H9 (cell line): Measurements from ENCODE around the gene UGT1A8. TPM values are rescaled to one million over a fixed set of nuclear protein-coding genes. Genes with fewer than 3 reads are reported as not detected.

Experiments
- DNase-seq: peaks from one replicate; pipeline ENCODE4 v3.0.0-alpha.2; 2017
- H2AFZ ChIP-seq: one replicate; pipeline ENCODE4 v1.6.1; 2013; ENCODE audit warnings: mild to moderate bottlenecking, low read length, control low read depth, moderate library complexity
- H2AK5ac ChIP-seq: 2 replicates; pipeline ENCODE4 v1.6.1; 2013; ENCODE audit warnings: low read length, control low read depth, mixed read lengths; ENCODE audit not compliant: insufficient read length
- H2BK120ac ChIP-seq: one replicate; pipeline ENCODE4 v1.6.1; 2013; ENCODE audit warnings: low read depth, mild to moderate bottlenecking, low read length, control low read depth, inconsistent platforms; ENCODE audit not compliant: poor library complexity, severe bottlenecking
- H2BK12ac ChIP-seq: 2 replicates; pipeline ENCODE4 v1.6.1; 2013; ENCODE audit warnings: low read length, control low read depth, mixed read lengths, low read depth; ENCODE audit not compliant: insufficient read length
- H2BK15ac ChIP-seq: 2 replicates; pipeline ENCODE4 v1.6.1; 2013; ENCODE audit warnings: low read depth, low read length, control low read depth
- H2BK20ac ChIP-seq: one replicate; pipeline ENCODE4 v1.6.1; 2013; ENCODE audit warnings: low read depth, mild to moderate bottlenecking, low read length, control low read depth, inconsistent platforms; ENCODE audit not compliant: poor library complexity, severe bottlenecking
- H2BK5ac ChIP-seq: 2 replicates; pipeline ENCODE4 v1.6.1; 2013; ENCODE audit warnings: low read length, control low read depth, mixed read lengths; ENCODE audit not compliant: insufficient read length
- H3K14ac ChIP-seq: 2 replicates; pipeline ENCODE4 v1.6.1; 2013; ENCODE audit warnings: low read length, control low read depth; ENCODE audit not compliant: insufficient read depth
- H3K18ac ChIP-seq: 2 replicates; pipeline ENCODE4 v1.6.1; 2013; ENCODE audit warnings: low read depth, mild to moderate bottlenecking, mixed read lengths, low read length, control low read depth; ENCODE audit not compliant: insufficient read length
- H3K23ac ChIP-seq: 2 replicates; pipeline ENCODE4 v1.6.1; 2013; ENCODE audit warnings: low read length, control low read depth, mixed read lengths, low read depth; ENCODE audit not compliant: insufficient read length
- H3K23me2 ChIP-seq: 2 replicates; pipeline ENCODE4 v1.6.1; 2013; ENCODE audit warnings: low read depth, mild to moderate bottlenecking, mixed read lengths, low read length, control low read depth; ENCODE audit not compliant: insufficient read length, poor library complexity, severe bottlenecking
- H3K27ac ChIP-seq: 2 replicates; pipeline ENCODE4 v1.5.1; 2013; ENCODE audit warnings: low read length, control low read depth, mixed read lengths, low read depth; ENCODE audit not compliant: insufficient read length
- H3K27me3 ChIP-seq: 2 replicates; pipeline ENCODE4 v1.6.1; 2013; ENCODE audit warnings: low read length, control low read depth, inconsistent platforms; ENCODE audit not compliant: insufficient read depth
- H3K4ac ChIP-seq: 2 replicates; pipeline ENCODE4 v1.6.1; 2013; ENCODE audit warnings: low read depth, mild to moderate bottlenecking, control low read depth, inconsistent platforms, low read length, moderate library complexity
- H3K4me1 ChIP-seq: 2 replicates; pipeline ENCODE4 v1.6.1; 2013; ENCODE audit warnings: low read length, control low read depth, inconsistent platforms; ENCODE audit not compliant: insufficient read depth
- H3K4me2 ChIP-seq: 2 replicates; pipeline ENCODE4 v1.6.1; 2013; ENCODE audit warnings: low read length, control low read depth, mixed read lengths; ENCODE audit not compliant: insufficient read length, insufficient read depth
- H3K56ac ChIP-seq: 2 replicates; pipeline ENCODE4 v1.6.1; 2013; ENCODE audit warnings: low read depth, mild to moderate bottlenecking, mixed read lengths, low read length, control low read depth; ENCODE audit not compliant: insufficient read length
- H3K79me1 ChIP-seq: 2 replicates; pipeline ENCODE4 v1.6.1; 2013; ENCODE audit warnings: low read depth, mild to moderate bottlenecking, moderate library complexity, low read length, control low read depth, inconsistent platforms; ENCODE audit not compliant: insufficient read depth, poor library complexity, severe bottlenecking
- H3K79me2 ChIP-seq: 2 replicates; pipeline ENCODE4 v1.6.1; 2013; ENCODE audit warnings: low read length, control low read depth, inconsistent platforms; ENCODE audit not compliant: insufficient read depth
- H3K9ac ChIP-seq: 2 replicates; pipeline ENCODE4 v1.6.1; 2013; ENCODE audit warnings: low read length, control low read depth, mixed read lengths; ENCODE audit not compliant: insufficient read length; ENCODE audit errors: extremely low read depth
- H3K9me3 ChIP-seq: one replicate; pipeline ENCODE4 v1.6.1; 2013; ENCODE audit warnings: low read depth, low read length, inconsistent platforms; ENCODE audit not compliant: control insufficient read depth
- H3T11ph ChIP-seq: one replicate; pipeline ENCODE4 v1.6.1; 2013; ENCODE audit warnings: mild to moderate bottlenecking, low read length, control low read depth, inconsistent platforms
- H4K20me1 ChIP-seq: one replicate; pipeline ENCODE4 v1.6.1; 2013; ENCODE audit not compliant: control insufficient read depth, insufficient read length, insufficient read depth
- H4K5ac ChIP-seq: 2 replicates; pipeline ENCODE4 v1.6.1; 2013; ENCODE audit warnings: low read depth, mild to moderate bottlenecking, mixed read lengths, low read length, control low read depth; ENCODE audit not compliant: insufficient read length
- H4K8ac ChIP-seq: replicated peaks from 2 replicates; pipeline ENCODE4 v1.6.1; 2013; ENCODE audit warnings: low read length, control low read depth, mixed read lengths, low read depth; ENCODE audit not compliant: insufficient read length
- H4K91ac ChIP-seq: 2 replicates; pipeline ENCODE4 v1.6.1; 2013; ENCODE audit warnings: low read depth, mild to moderate bottlenecking, moderate library complexity, mixed read lengths, low read length, control low read depth; ENCODE audit not compliant: insufficient read length
- H3K27ac Mint-ChIP-seq, 3 experiments: 2 replicates in 2 of 3; 3 replicates in 1 of 3; pipeline ENCODE4 v1.8.0; 2020 to 2021; ENCODE audit warnings: mixed read lengths in 3 of 3, mild to moderate bottlenecking in 1 of 3, moderate library complexity in 1 of 3
- H3K27me3 Mint-ChIP-seq: 2 replicates; pipeline ENCODE4 v1.8.0; 2021; ENCODE audit warnings: low read depth, mild to moderate bottlenecking, moderate library complexity, mixed read lengths
- H3K36me3 Mint-ChIP-seq, 3 experiments: 2 replicates in 2 of 3; 3 replicates in 1 of 3; pipeline ENCODE4 v1.8.0; 2020 to 2021; ENCODE audit warnings: low read depth in 3 of 3, mixed read lengths in 3 of 3; ENCODE audit not compliant: insufficient read depth in 1 of 3
- H3K4me1 Mint-ChIP-seq, 2 experiments: 2 replicates each; pipeline ENCODE4 v1.8.0; 2020; ENCODE audit warnings: mixed read lengths in 2 of 2
- H3K4me3 Mint-ChIP-seq, 2 experiments: 2 replicates in 1 of 2; 3 replicates in 1 of 2; pipeline ENCODE4 v1.8.0; 2020 to 2021; ENCODE audit warnings: mild to moderate bottlenecking in 2 of 2, mixed read lengths in 2 of 2, moderate library complexity in 1 of 2
- H3K9me3 Mint-ChIP-seq, 2 experiments: 2 replicates in 1 of 2; 3 replicates in 1 of 2; pipeline ENCODE4 v1.8.0; 2020; ENCODE audit warnings: mild to moderate bottlenecking in 2 of 2, mixed read lengths in 2 of 2, moderate library complexity in 1 of 2
- CTCF ChIP-seq: fragments of 200-600 bp; sonication (generic); conservative IDR thresholded peaks from 3 replicates; pipeline ENCODE4 v1.8.0; 2021; ENCODE audit warnings: antibody characterized with exemption, mild to moderate bottlenecking
- WGBS: extraction: QIAGEN DNeasy Blood & Tissue Kit; methylation state at CpG from one replicate; pipeline ENCODE4 v1.1.7; 2013; ENCODE audit warnings: missing lambda C conversion rate, low lambda C conversion rate, mixed read lengths; ENCODE audit not compliant: insufficient read length; ENCODE audit errors: extremely low coverage; 5-methylcytosine and 5-hydroxymethylcytosine counted together
- total RNA-seq: library from RNA; stranded (reverse); gene quantifications from 2 replicates; pipeline ENCODE4 v1.2.1, GENCODE V29; 2021

The UGT1A8 gene
- total RNA-seq, 1 experiment from 2014 or later = not detected

DNA sequence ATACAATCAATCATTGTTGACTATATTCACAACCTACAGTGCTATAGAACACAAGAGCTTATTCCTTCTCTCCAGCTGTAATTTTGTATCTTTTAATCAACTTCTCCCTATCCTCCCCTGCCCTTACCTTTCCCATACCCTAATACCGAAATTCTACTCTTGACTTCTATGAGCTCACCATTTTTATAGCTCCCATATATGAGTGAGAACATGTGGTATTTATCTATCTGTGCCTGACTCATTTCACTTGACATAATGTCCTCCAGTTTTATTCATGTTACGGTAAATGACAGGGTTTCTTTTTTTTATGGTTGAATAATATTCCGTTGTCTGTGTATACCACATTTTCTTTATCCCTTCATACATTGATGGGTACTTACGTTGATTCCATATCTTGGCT, 163.3 kb downstream of the UGT1A8 start:
- H4K8ac ChIP-seq = no peak overlapping the region
- no peak overlapping the region for H3K4ac ChIP-seq
- no peak for TF ChIP-seq CTCF
- no peak overlapping the region for H2BK12ac ChIP-seq
- H2BK120ac ChIP-seq = no peak overlapping the region
- H3K79me1 ChIP-seq = no peaks in the 10 kb centered on the region
- H2BK20ac ChIP-seq = no peak overlapping the region
- H3K4me2 ChIP-seq = no peak overlapping the region
- no peak overlapping the region for H3K27ac ChIP-seq
- H3K4me1 Mint-ChIP-seq = no peaks in the 10 kb centered on the region
- H3K27me3 Mint-ChIP-seq = peaks cover 12% of the 10 kb centered on the region; the same call in 1 of the 2 replicates
- no peaks in the 10 kb centered on the region for H3K4me1 ChIP-seq
- no peak overlapping the region for H4K5ac ChIP-seq
- no peak overlapping the region for H2AFZ ChIP-seq
- WGBS = 100% methylated on average over 1 of the region's 4 CpGs
- no peak overlapping the region for H3K9ac ChIP-seq
- H3K9me3 ChIP-seq = peaks cover 4% of the 10 kb centered on the region
- no peak overlapping the region for H3K18ac ChIP-seq
- no peak for DNase-seq
- H3K27me3 ChIP-seq = no peaks in the 10 kb centered on the region
- no peak overlapping the region for H3K56ac ChIP-seq
- H3K23ac ChIP-seq = no peak overlapping the region
- H3K79me2 ChIP-seq = no peaks in the 10 kb centered on the region
- H2BK5ac ChIP-seq = no peak overlapping the region
- no peak overlapping the region for H3T11ph ChIP-seq
- H3K27ac Mint-ChIP-seq = no peak overlapping the region
- no peak overlapping the region for H3K14ac ChIP-seq
- peaks cover 1 to 4% (median 1%) of the 10 kb centered on the region in 3 experiments; a peak in 4 of 7 replicates for H3K36me3 Mint-ChIP-seq
- no peak overlapping the region for H3K4me3 Mint-ChIP-seq
- no peak overlapping the region for H2AK5ac ChIP-seq
- no peaks in the 10 kb centered on the region for H3K23me2 ChIP-seq
- no peaks in the 10 kb centered on the region for H4K20me1 ChIP-seq
- H2BK15ac ChIP-seq = no peak overlapping the region
- peaks cover 13 to 22% of the 10 kb centered on the region in 2 experiments; a peak in 4 of 5 replicates for H3K9me3 Mint-ChIP-seq
- no peak overlapping the region for H4K91ac ChIP-seq
